Cardiac fibroblast (primary cell): ENCODE data around the gene CCR5.

Source experiments
- DNase-seq, 2 donors: peaks; one replicate each; pipeline versions ENCODE4 v3.0.0 to v3.0.0-alpha.2; 2010; ENCODE audit warnings: low read depth in 2 of 2
- H3K4me3 ChIP-seq, 2 donors: replicated peaks in 1 of 2; 1 replicate in 1 of 2; 2 replicates in 1 of 2; pipeline ENCODE4 v1.5.1; 2011; ENCODE audit warnings: low read depth in 2 of 2, low read length in 2 of 2, mild to moderate bottlenecking in 2 of 2, moderate library complexity in 1 of 2
- TF ChIP-seq, protein P1 (sequence below): IDR thresholded peaks from one replicate; pipeline ENCODE4 v1.5.1; 2011; ENCODE audit warnings: low read depth, mild to moderate bottlenecking, low read length, inconsistent platforms

Gene CCR5

GRCh38 chr3:46419816-46420215 lies 49.1 kb downstream of the CCR5 start:
- H3K4me3 ChIP-seq: no peak overlapping the region
- TF ChIP-seq, protein P1, sequence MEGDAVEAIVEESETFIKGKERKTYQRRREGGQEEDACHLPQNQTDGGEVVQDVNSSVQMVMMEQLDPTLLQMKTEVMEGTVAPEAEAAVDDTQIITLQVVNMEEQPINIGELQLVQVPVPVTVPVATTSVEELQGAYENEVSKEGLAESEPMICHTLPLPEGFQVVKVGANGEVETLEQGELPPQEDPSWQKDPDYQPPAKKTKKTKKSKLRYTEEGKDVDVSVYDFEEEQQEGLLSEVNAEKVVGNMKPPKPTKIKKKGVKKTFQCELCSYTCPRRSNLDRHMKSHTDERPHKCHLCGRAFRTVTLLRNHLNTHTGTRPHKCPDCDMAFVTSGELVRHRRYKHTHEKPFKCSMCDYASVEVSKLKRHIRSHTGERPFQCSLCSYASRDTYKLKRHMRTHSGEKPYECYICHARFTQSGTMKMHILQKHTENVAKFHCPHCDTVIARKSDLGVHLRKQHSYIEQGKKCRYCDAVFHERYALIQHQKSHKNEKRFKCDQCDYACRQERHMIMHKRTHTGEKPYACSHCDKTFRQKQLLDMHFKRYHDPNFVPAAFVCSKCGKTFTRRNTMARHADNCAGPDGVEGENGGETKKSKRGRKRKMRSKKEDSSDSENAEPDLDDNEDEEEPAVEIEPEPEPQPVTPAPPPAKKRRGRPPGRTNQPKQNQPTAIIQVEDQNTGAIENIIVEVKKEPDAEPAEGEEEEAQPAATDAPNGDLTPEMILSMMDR: no peak
- no peak for DNase-seq

GRCh38 chr3:46420931-46421330 lies 50.2 kb downstream of the CCR5 start:
- DNase-seq: no peak
- TF ChIP-seq, protein P1: no peak
- H3K4me3 ChIP-seq: no peak overlapping the region

DNA sequence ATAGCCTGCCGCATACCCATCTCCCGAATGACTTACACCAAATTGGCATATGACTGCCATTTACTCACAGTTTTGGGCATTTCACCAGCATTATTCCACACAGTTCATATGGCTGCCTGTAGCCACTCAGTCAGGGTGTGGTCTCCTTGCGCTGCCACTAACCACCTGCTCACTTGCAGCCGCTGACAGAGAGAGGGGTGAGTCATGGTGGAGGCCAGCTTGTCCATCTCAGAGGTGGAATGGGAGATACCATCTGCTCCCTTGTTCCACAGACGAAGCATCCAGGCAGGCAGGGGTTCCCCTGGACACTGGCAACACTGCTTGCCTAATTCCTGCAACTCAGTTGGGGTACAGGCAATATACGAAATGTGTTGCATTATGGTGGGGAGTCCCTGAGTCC lies 51.9 kb downstream of the CCR5 start:
- peak in 1 of 2 donors; percentile 38 for DNase-seq
- TF ChIP-seq, protein P1: no peak
- no peak overlapping the region for H3K4me3 ChIP-seq

GRCh38 chr3:46423588-46423987 lies 52.8 kb downstream of the CCR5 start:
- TF ChIP-seq, protein P1: no peak
- no peak overlapping the region for H3K4me3 ChIP-seq
- peak in 1 of 2 donors; percentile 74 for DNase-seq
